PC-9 (cell line): ENCODE measurements around the gene TREML4. TPM values are rescaled to one million over a fixed set of nuclear protein-coding genes. Genes with fewer than 3 reads are reported as not detected.

ENCODE experiments used
- BruUV-seq: library from RNA; stranded (reverse); fragments of 400-500 nt; replicated peaks from 2 replicates; lab custom pipeline; 2021; lab: Mats Ljungman, UMichigan
- CTCF ChIA-PET: fragments of 300-600 bp; sonication (Branson Sonifier 250); formaldehyde crosslinking; loops from one replicate; lab custom pipeline; 2022; ENCODE audit warnings: antibody characterized with exemption; lab: Charles Lee
- POLR2A ChIA-PET: fragments of 300-600 bp; sonication (Branson Sonifier 250); formaldehyde crosslinking; loops from one replicate; lab custom pipeline; 2022; ENCODE audit warnings: antibody characterized with exemption; ENCODE audit not compliant: unreplicated experiment; lab: Charles Lee
- DNase-seq, 2 experiments: peaks; one replicate each; pipeline versions ENCODE4 v3.0.0 to v3.0.0-alpha.2; 2015 to 2022; ENCODE audit warnings: mixed read lengths in 1 of 2
- H2AFZ ChIP-seq: fragments of 200-600 bp; sonication (generic); 2 replicates; pipeline ENCODE4 v1.8.1; 2017; ENCODE audit warnings: antibody characterized with exemption
- H3F3A ChIP-seq: fragments of 200-600 bp; sonication (generic); 2 replicates; pipeline ENCODE4 v1.8.1; 2017; ENCODE audit warnings: antibody characterized with exemption, mild to moderate bottlenecking, low read depth; ENCODE audit not compliant: insufficient read depth
- H3K27ac ChIP-seq: fragments of 200-600 bp; sonication (generic); 2 replicates; pipeline ENCODE4 v1.6.1; 2016; ENCODE audit warnings: mixed run types
- H3K27me3 ChIP-seq: fragments of 200-600 bp; sonication (generic); 2 replicates; pipeline ENCODE4 v1.6.1; 2016; ENCODE audit warnings: low read depth, mixed run types; ENCODE audit not compliant: insufficient read depth
- H3K36me3 ChIP-seq: fragments of 200-600 bp; sonication (generic); 2 replicates; pipeline ENCODE4 v1.6.1; 2016; ENCODE audit warnings: low read depth, mixed run types
- H3K4me1 ChIP-seq: fragments of 200-600 bp; sonication (generic); replicated peaks from 2 replicates; pipeline ENCODE4 v1.6.1; 2016; ENCODE audit warnings: mixed run types; ENCODE audit not compliant: insufficient read depth
- H3K4me2 ChIP-seq: fragments of 200-600 bp; sonication (generic); 2 replicates; pipeline ENCODE4 v1.6.1; 2017; ENCODE audit warnings: mixed run types
- H3K4me3 ChIP-seq: fragments of 200-600 bp; sonication (generic); 2 replicates; pipeline ENCODE4 v1.6.1; 2016; ENCODE audit warnings: mixed run types
- H3K79me2 ChIP-seq: fragments of 200-600 bp; sonication (generic); 2 replicates; pipeline ENCODE4 v1.6.1; 2017; ENCODE audit warnings: low read depth, mixed run types
- H3K9me2 ChIP-seq: fragments of 200-600 bp; sonication (generic); 2 replicates; pipeline ENCODE4 v1.8.1; 2017; ENCODE audit warnings: mild to moderate bottlenecking; ENCODE audit not compliant: insufficient read depth
- H3K9me3 ChIP-seq: fragments of 200-600 bp; sonication (generic); 2 replicates; pipeline ENCODE4 v1.8.1; 2016; ENCODE audit warnings: low read depth; ENCODE audit not compliant: insufficient read depth
- H4K20me1 ChIP-seq: fragments of 200-600 bp; sonication (generic); 2 replicates; pipeline ENCODE4 v1.8.1; 2017; ENCODE audit not compliant: insufficient read depth
- CTCF ChIP-seq: fragments of 200-600 bp; sonication (generic); conservative IDR thresholded peaks from 2 replicates; pipeline ENCODE4 v1.6.1; 2017; ENCODE audit warnings: mixed run types, antibody characterized with exemption, mild to moderate bottlenecking, moderate library complexity
- EZH2 ChIP-seq: fragments of 200-600 bp; sonication (generic); IDR thresholded peaks from 2 replicates; pipeline ENCODE4 v1.8.0; 2017; ENCODE audit warnings: antibody characterized with exemption, low read depth
- intact Hi-C: fragments of 100-400 bp; cut with micrococcal nuclease; formaldehyde crosslinking; loops from one replicate; pipeline ENCODE4 v1.10.0; 2022; ENCODE audit not compliant: unreplicated experiment
- total RNA-seq: library from RNA; stranded (reverse); gene quantifications from 2 replicates; pipeline ENCODE4 v1.2.3, GENCODE V29; 2021

Gene TREML4
- total RNA-seq, 1 experiment from 2014 or later = not detected

- Histone ChIP-seq H4K20me1 (no peaks in the 10 kb centered on the region), H3K4me1 (no peaks in the 10 kb centered on the region), H3K4me2 (no peak overlapping the region), H3K27me3 (no peaks in the 10 kb centered on the region), H3K27ac (no peak overlapping the region), H2AFZ (no peak overlapping the region), H3K79me2 (no peaks in the 10 kb centered on the region), H3K9me3 (peaks cover 20% of the 10 kb centered on the region), H3K36me3 (no peaks in the 10 kb centered on the region), H3F3A (no peaks in the 10 kb centered on the region), H3K9me2 (no peaks in the 10 kb centered on the region), H3K4me3 (no peak overlapping the region)
- ChIA-PET POLR2A (no interaction called here), CTCF (no interaction called here)
- TF ChIP-seq EZH2 (no peak), CTCF (no peak)
- BruUV-seq = no TSS peak
- intact Hi-C loops = no loop called here
- no peak for DNase-seq
Measured at GRCh38 chr6:41216616-41217015, 11.5 kb upstream of the TREML4 start.

- Histone ChIP-seq H3K36me3 (no peaks in the 10 kb centered on the region), H3K4me1 (0 out of 2 replicates have a peak, but pooled peaks cover 3% of the 10 kb centered on the region), H2AFZ (no peak overlapping the region), H3K9me3 (peaks cover 13% of the 10 kb centered on the region; the same call in 1 of the 2 replicates), H3K27ac (no peak overlapping the region), H3F3A (no peaks in the 10 kb centered on the region), H3K9me2 (no peaks in the 10 kb centered on the region), H3K4me3 (no peak overlapping the region), H3K27me3 (peaks cover 4% of the 10 kb centered on the region; the same call in 1 of the 2 replicates), H4K20me1 (no peaks in the 10 kb centered on the region), H3K79me2 (no peaks in the 10 kb centered on the region), H3K4me2 (no peak overlapping the region)
- BruUV-seq = no TSS peak
- no peak for DNase-seq
- ChIA-PET POLR2A (no interaction called here), CTCF (no interaction called here)
- no peak for TF ChIP-seq CTCF
- TF ChIP-seq EZH2 = no peak
- intact Hi-C loops = no loop called here
Measured at GRCh38 chr6:41222045-41222444, 6.1 kb upstream of the TREML4 start.

GRCh38 chr6:41222513-41222912, 5.6 kb upstream of the TREML4 start:
- CTCF ChIA-PET = no interaction called here
- POLR2A ChIA-PET = no interaction called here
- Histone ChIP-seq H3F3A (no peaks in the 10 kb centered on the region), H3K79me2 (no peaks in the 10 kb centered on the region), H3K4me1 (0 out of 2 replicates have a peak, but pooled peaks cover 3% of the 10 kb centered on the region), H3K4me2 (no peak overlapping the region), H3K9me3 (peaks cover 13% of the 10 kb centered on the region; the same call in 1 of the 2 replicates), H3K36me3 (no peaks in the 10 kb centered on the region), H3K9me2 (no peaks in the 10 kb centered on the region), H4K20me1 (no peaks in the 10 kb centered on the region), H3K27me3 (peaks cover 4% of the 10 kb centered on the region; the same call in 1 of the 2 replicates), H3K4me3 (no peak overlapping the region), H2AFZ (no peak overlapping the region), H3K27ac (no peak overlapping the region)
- intact Hi-C loops = no loop called here
- TF ChIP-seq CTCF (no peak), EZH2 (no peak)
- BruUV-seq = no TSS peak
- DNase-seq = no peak
